Upper lobe of left lung (tissue), 6 donors: ENCODE results near the gene PTPRD. TPM values are rescaled to one million over a fixed set of nuclear protein-coding genes. Genes with fewer than 3 reads are reported as not detected.
"Not testable (repeated sequence)": the region's sequence is repeated elsewhere in the genome, so short reads cannot be mapped to it uniquely, and the experiment has no call there.

Source experiments
- ATAC-seq, 2 donors: fragments of 200-7000 bp; cut with Tn5 transposase; one replicate each; pipeline ENCODE4 v1.9.1; 2022; ENCODE audit warnings: mild to moderate bottlenecking in 2 of 2, moderate library complexity in 2 of 2; ENCODE audit not compliant: low FRiP score in 2 of 2
- DNase-seq, 2 donors: peaks; one replicate each; pipeline ENCODE4 v3.0.0-alpha.2; 2019 to 2020
- H3K27ac ChIP-seq, 4 donors: fragments of 200-600 bp; sonication (generic); one replicate each; pipeline ENCODE4 v1.5.1; 2016 to 2019
- H3K27me3 ChIP-seq, 4 donors: fragments of 200-600 bp; sonication (generic); one replicate each; pipeline ENCODE4 v1.5.1; 2017 to 2019
- H3K36me3 ChIP-seq, 4 donors: fragments of 200-600 bp; sonication (generic); one replicate each; pipeline ENCODE4 v1.5.1; 2016 to 2019
- H3K4me1 ChIP-seq, 4 donors: fragments of 200-600 bp; sonication (generic); one replicate each; pipeline ENCODE4 v1.5.1; 2018 to 2019
- H3K4me3 ChIP-seq, 4 donors: fragments of 200-600 bp; sonication (generic); one replicate each; pipeline ENCODE4 v1.5.1; 2017 to 2019; ENCODE audit warnings: mild to moderate bottlenecking in 2 of 4, moderate library complexity in 1 of 4
- H3K9me3 ChIP-seq, 4 donors: fragments of 200-600 bp; sonication (generic); one replicate each; pipeline ENCODE4 v1.5.1; 2018 to 2019
- EP300 ChIP-seq, 4 donors: sonication (generic); formaldehyde crosslinking; IDR thresholded peaks; one replicate each; pipeline ENCODE4 v1.5.1; 2017; ENCODE audit warnings: antibody characterized with exemption in 4 of 4, control low read depth in 2 of 4
- POLR2A ChIP-seq, 4 donors: fragments of 450-650 bp; IDR thresholded peaks; one replicate each; pipeline ENCODE4 v1.5.1; 2016 to 2017; ENCODE audit warnings: antibody characterized with exemption in 4 of 4, mild to moderate bottlenecking in 2 of 4
- POLR2AphosphoS5 ChIP-seq, 2 donors: sonication (generic); formaldehyde crosslinking; IDR thresholded peaks; one replicate each; pipeline ENCODE4 v1.5.1; 2017; ENCODE audit warnings: antibody characterized with exemption in 2 of 2
- WGBS, 2 donors: methylation state at CpG; one replicate each; pipeline ENCODE4 v1.1.5; 2017 to 2018; 5-methylcytosine and 5-hydroxymethylcytosine counted together
- total RNA-seq, 6 donors: library from RNA; depleted of rRNA in 4 of 6; stranded (reverse); fragments of >200 nt in 4 of 6; gene quantifications; one replicate each; pipeline versions ENCODE4 v1.1.0 to v1.2.1, GENCODE V29; 2016 to 2021
- TF ChIP-seq, protein P1 (sequence below), 6 experiments: fragments of 450-650 bp in 4 of 6; fragments of 200-600 bp in 2 of 6; sonication (generic) in 2 of 6; IDR thresholded peaks; one replicate each; pipeline ENCODE4 v1.5.1; 2016 to 2019; ENCODE audit warnings: antibody characterized with exemption in 6 of 6
- donor health status: DM: no; HTN: no; CAD: no; lungs with moderate emphysema.
- donor health status: DM: no; HTN: yes; CAD: no; lungs with severe emphysema.

Gene PTPRD
- total RNA-seq, 6 donors from 2014 or later, result 7.4 to 46.1 (median 14.5) TPM

DNA sequence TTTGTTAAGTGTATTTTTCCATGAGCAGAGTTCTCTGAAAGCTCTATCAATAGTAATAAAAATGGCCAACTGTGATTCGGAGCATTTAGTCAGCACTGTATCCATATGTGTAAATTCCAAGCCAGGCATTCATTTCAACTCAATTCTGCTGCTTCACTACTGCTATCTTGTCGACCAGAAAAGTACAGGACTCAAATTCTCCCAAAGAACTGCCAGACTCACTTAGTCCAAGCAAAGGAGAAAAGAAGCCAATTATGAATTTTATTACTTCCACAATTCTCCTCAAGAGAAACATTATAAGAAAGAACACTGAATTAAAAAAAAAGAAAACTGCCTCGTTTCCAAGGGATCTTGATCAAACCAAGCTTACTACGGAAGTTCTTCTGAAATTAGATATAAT, 1906.9 kb downstream of the PTPRD start:
- ATAC-seq (no peak), DNase-seq (no peak)
- no peak overlapping the region for H3K4me3 ChIP-seq
- H3K9me3 ChIP-seq, result no peaks in the 10 kb centered on the region
- TF ChIP-seq, protein P1, sequence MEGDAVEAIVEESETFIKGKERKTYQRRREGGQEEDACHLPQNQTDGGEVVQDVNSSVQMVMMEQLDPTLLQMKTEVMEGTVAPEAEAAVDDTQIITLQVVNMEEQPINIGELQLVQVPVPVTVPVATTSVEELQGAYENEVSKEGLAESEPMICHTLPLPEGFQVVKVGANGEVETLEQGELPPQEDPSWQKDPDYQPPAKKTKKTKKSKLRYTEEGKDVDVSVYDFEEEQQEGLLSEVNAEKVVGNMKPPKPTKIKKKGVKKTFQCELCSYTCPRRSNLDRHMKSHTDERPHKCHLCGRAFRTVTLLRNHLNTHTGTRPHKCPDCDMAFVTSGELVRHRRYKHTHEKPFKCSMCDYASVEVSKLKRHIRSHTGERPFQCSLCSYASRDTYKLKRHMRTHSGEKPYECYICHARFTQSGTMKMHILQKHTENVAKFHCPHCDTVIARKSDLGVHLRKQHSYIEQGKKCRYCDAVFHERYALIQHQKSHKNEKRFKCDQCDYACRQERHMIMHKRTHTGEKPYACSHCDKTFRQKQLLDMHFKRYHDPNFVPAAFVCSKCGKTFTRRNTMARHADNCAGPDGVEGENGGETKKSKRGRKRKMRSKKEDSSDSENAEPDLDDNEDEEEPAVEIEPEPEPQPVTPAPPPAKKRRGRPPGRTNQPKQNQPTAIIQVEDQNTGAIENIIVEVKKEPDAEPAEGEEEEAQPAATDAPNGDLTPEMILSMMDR (IDR thresholded peaks at IDR 0.05), result no peak
- no peak for TF ChIP-seq EP300 (IDR thresholded peaks at IDR 0.05)
- no peak for TF ChIP-seq POLR2A (IDR thresholded peaks at IDR 0.05)
- no peak for TF ChIP-seq POLR2AphosphoS5 (IDR thresholded peaks at IDR 0.05)
- no peaks in the 10 kb centered on the region for H3K4me1 ChIP-seq
- WGBS, 2 donors, result 76 to 82% methylated on average over 4 of the region's 4 CpGs
- H3K36me3 ChIP-seq, result no peaks in the 10 kb centered on the region
- no peaks in the 10 kb centered on the region for H3K27me3 ChIP-seq
- H3K27ac ChIP-seq, result no peak overlapping the region

DNA sequence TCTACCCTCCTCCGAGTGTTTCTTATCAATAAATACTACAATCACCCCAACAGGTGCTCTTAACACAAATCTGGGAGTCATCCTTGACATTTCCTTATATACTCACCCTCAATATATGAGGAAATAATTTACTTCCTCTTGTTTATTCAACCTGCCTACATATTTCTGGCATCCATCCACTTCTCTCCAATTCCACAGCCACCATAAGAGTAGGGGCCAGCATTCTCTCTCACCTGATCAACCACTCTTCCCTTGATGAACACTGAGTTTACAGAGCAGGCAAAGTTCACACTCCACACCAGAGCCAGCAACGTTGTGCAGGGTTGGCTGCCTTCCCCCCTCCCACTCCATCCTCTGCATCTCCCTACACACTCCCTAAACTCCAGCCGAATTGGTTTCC, 1908.9 kb downstream of the PTPRD start:
- Histone ChIP-seq H3K4me1 (no peaks in the 10 kb centered on the region), H3K9me3 (no peaks in the 10 kb centered on the region), H3K27ac (no peak overlapping the region), H3K4me3 (no peak overlapping the region), H3K36me3 (no peaks in the 10 kb centered on the region), H3K27me3 (no peaks in the 10 kb centered on the region)
- ATAC-seq (no peak), DNase-seq (no peak)
- TF ChIP-seq, protein P1 (IDR thresholded peaks at IDR 0.05), result no peak
- no peak for TF ChIP-seq POLR2A (IDR thresholded peaks at IDR 0.05)
- TF ChIP-seq POLR2AphosphoS5 (IDR thresholded peaks at IDR 0.05), result no peak
- TF ChIP-seq EP300 (IDR thresholded peaks at IDR 0.05), result no peak
- WGBS, 2 donors, result 52 to 58% methylated on average over 3 of the region's 3 CpGs

DNA sequence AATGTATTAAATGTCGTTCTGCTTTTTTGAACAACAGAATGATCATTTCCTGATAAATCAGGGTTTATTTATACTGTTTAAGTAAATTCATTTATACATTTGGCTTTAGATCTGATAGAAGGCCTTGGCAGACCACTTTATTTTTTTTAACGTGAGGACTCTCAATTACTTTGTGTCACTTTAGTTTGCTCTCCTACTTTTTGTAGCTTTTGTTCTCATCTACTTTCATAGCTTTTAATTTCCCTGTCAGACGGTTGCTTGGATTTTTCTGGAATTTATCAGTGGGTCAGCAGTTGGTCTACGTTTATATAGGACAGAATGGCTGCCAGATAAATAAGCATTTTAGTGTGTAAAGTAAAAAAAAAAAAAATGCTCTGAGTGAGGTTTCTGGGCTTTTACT, 1910.9 kb downstream of the PTPRD start:
- TF ChIP-seq EP300 (IDR thresholded peaks at IDR 0.05) (no peak), POLR2AphosphoS5 (IDR thresholded peaks at IDR 0.05) (no peak), POLR2A (IDR thresholded peaks at IDR 0.05) (no peak)
- TF ChIP-seq, protein P1 (IDR thresholded peaks at IDR 0.05), result no peak
- Histone ChIP-seq H3K27me3 (no peaks in the 10 kb centered on the region), H3K4me3 (no peak overlapping the region), H3K4me1 (no peaks in the 10 kb centered on the region), H3K27ac (no peak overlapping the region), H3K9me3 (no peaks in the 10 kb centered on the region), H3K36me3 (no peaks in the 10 kb centered on the region)
- no peak for DNase-seq
- WGBS, 2 donors, result 57 to 61% methylated on average over 4 of the region's 4 CpGs
- ATAC-seq, result no peak

DNA sequence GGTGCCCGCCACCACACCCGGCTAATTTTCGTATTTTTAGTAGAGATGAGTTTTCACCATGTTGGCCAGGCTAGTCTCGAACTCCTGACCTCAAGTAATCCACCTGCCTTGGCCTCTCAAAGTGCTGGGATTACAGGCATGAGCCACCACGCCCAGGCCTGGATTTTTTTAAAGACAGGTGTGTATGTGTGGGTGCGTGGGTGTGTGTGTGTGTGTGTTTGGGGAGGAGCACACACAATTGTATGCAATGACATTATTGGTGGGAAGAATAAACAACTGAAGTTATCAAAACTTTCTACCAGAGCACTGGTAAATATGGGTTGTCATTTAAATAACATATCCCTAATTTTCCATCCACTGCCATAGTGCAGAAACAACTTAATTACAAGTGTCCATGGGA, 1915.2 kb downstream of the PTPRD start:
- not testable (repeated sequence) for H3K9me3 ChIP-seq, H3K36me3 ChIP-seq, H3K4me1 ChIP-seq, ATAC-seq, H3K4me3 ChIP-seq, H3K27ac ChIP-seq, H3K27me3 ChIP-seq, DNase-seq
- 94 to 95% methylated on average over 5 to 6 of the region's 6 CpGs for WGBS, 2 donors

DNA sequence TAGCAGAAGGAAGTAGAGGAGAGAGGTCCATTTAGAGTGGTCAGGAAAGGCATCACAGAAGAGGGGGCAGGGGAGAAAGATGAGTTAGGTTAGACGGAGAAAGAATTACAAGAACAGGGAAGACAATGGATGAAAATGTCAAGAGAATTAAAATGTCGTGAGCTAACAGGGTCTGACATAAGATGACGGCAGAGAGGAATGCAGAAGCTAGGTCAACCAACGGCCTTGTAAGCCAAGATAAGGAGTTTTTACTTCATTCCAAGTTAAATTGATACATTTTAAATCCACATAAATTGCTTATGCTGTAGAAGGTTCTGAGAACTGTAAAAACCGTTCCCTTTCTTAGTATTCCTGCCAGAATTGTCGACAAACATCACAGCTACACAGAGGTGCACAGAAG, 1916.3 kb downstream of the PTPRD start:
- DNase-seq (no peak), ATAC-seq (no peak)
- H3K27ac ChIP-seq, result no peak overlapping the region
- no peaks in the 10 kb centered on the region for H3K4me1 ChIP-seq
- no peaks in the 10 kb centered on the region for H3K27me3 ChIP-seq
- TF ChIP-seq POLR2A (IDR thresholded peaks at IDR 0.05) (no peak), EP300 (IDR thresholded peaks at IDR 0.05) (no peak), POLR2AphosphoS5 (IDR thresholded peaks at IDR 0.05) (no peak)
- TF ChIP-seq, protein P1 (IDR thresholded peaks at IDR 0.05), result no peak
- WGBS, 2 donors, result 85 to 86% methylated on average over 6 of the region's 6 CpGs
- H3K4me3 ChIP-seq, result no peak overlapping the region
- H3K36me3 ChIP-seq, result no peaks in the 10 kb centered on the region
- no peaks in the 10 kb centered on the region for H3K9me3 ChIP-seq
